GM18520 (cell line): ENCODE measurements around the gene MYO1D.
A peak's percentile ranks its signal among the peaks of the same experiment; 100 is the strongest.
"Not testable (repeated sequence)": the region's sequence is repeated elsewhere in the genome, so short reads cannot be mapped to it uniquely, and the experiment has no call there.

Experiments used
- ATAC-seq: cut with Tn5 transposase; IDR thresholded peaks from one replicate; pipeline ENCODE4 v1.9.1; 2021; ENCODE audit not compliant: unreplicated experiment

Gene MYO1D

DNA sequence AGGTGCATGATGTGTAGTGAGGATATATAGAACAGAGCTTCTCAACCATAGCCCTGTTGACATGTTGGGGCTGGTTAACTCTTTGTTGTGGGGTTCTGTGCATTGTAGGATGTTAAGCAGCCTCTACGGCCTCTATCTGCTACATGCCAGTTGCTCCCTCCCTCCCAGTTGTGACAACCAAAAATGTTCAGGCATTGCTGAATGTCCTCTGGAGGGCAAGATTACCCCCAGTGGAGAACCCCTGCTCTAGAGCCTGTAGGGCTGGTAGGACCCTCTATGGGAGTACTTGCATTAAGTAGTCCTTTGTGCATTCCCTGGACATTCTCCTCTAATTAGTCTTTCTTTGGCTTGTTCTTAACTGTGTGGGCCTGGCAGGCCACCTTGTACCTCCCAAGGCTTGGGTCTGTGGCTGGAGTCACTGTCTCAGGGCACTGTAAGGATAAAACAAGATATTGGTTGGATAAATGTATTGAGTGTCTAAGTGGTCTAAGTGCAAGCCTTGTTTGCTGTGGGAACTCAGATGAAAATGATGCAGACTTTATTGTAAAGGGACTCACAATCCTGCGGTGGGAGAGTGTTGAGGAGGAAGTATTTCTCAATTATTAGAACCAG, 19.8 kb upstream of the MYO1D start:
- ATAC-seq: no peak

DNA sequence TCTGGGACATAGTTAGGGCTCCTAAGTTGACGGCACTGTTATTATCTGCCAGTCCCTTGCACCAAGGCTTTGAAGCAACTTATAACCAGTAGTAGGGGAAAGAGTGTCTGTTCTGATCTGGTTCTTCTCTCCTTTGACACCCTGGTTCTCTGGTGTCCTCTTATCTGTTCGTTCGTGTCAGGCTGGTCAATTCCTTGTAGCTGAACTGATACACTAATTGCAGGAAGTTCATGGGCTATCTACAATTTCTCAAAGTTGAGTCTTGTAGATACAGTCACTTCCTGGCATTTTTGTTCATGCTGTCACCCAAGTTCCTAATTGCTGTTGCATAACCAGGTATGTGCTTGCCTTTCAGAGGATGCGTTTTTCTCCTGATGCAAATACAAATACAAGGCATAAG, 17.3 kb upstream of the MYO1D start:
- ATAC-seq: no peak

DNA sequence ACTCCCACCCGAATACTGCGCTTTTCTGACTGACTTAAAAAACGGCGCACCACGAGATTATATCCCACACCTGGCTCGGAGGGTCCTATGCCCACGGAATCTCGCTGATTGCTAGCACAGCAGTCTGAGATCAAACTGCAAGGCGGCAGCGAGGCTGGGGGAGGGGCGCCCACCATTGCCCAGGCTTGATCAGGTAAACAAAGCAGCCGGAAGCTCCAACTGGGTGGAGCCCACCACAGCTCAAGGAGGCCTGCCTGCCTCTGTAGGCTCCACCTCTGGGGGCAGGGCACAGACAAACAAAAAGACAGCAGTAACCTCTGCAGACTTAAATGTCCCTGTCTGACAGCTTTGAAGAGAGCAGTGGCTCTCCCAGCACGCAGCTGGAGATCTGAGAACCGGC, 10.5 kb upstream of the MYO1D start:
- ATAC-seq: not testable (repeated sequence)

DNA sequence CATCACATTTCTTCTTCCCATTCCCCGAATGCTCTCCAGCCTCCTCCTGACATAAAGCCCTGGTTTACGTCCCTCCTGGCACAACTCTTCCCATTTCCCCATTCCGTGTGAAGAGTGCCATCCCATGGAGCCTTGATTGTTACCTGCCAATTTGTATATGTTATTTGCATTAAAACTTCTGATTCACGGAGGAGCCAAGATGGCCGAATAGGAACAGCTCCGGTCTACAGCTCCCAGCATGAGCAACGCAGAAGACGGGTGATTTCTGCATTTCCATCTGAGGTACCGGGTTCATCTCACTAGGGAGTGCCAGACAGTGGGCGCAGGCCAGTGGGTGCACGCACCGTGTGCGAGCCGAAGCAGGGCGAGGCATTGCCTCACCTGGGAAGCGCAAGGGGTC, 10.0 kb upstream of the MYO1D start:
- ATAC-seq: not testable (repeated sequence)

- ATAC-seq: no peak
These were observed 5.8 kb upstream of the MYO1D start for GRCh38 chr17:32882734-32883133.

DNA sequence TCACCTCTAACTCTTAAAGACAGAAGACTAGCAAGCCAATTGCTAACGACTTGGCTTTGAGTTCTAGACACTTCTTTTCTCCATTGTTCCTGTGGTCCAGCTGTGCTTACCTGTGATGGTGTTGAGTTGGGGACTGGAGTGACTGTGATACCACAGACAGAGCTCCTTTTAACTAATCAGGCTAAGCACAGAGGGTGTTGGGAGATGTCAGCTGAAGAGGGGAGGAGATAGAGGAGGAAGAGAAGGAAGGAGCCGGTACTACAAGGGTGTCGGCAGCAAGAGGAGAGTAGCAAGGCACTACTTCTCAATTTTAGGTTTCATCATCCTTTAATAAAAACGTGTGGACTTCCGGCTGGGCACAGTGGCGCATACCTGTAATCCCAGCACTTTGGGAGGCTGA, 5.1 kb upstream of the MYO1D start:
- no peak for ATAC-seq

GRCh38 chr17:32880671-32881453, 3.9 kb upstream of the MYO1D start:
- ATAC-seq: no peak

DNA sequence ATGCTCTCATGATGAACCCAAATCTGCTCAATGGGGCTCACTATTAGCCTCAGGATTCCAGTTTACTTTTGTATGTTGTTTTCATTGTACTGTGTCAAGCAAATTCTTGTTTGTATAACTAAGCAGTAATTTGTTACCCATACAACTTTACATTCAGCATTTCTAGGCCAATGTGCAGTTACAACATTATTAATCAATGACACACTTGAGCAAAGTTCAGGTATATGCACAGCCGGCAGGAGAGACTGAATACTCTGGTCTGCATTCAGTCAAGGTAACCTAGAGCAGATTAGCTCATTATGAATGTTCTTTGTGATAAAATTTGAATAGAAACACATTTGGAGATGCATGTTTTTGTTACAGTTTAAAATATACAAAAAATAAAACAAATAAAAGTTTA, 2.2 kb upstream of the MYO1D start:
- no peak for ATAC-seq

- ATAC-seq: no peak
These were observed 1.3 kb upstream of the MYO1D start for GRCh38 chr17:32878211-32878610.

GRCh38 chr17:32877164-32877764, 340 bp upstream of the MYO1D start:
- peak; percentile 74 for ATAC-seq

GRCh38 chr17:32875923-32876416, 954 bp downstream of the MYO1D start:
- ATAC-seq: no peak

GRCh38 chr17:32875230-32875917, 1.6 kb downstream of the MYO1D start:
- ATAC-seq: no peak

DNA sequence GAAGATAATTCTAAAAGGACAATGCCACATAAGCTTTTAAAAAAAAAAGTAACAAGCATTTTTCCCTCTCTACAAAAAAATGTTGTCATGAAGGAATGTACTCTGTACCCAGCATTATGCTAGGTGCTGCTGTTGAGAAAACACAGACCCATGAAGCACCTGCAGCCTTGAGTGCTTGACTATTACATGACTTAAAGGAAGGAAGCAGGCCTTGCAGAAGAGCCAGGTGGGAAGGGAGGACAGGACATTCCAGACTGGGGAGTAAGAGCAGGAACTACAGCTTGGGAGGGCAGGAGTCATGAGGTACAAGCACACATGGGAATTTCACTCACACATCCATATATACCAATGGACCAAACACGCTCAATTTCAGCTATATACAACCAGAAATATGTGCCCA, 3.8 kb downstream of the MYO1D start:
- ATAC-seq: no peak

GRCh38 chr17:32871746-32872145, 5.2 kb downstream of the MYO1D start:
- ATAC-seq: no peak

- no peak for ATAC-seq
These were observed 6.0 kb downstream of the MYO1D start for GRCh38 chr17:32870969-32871368.

DNA sequence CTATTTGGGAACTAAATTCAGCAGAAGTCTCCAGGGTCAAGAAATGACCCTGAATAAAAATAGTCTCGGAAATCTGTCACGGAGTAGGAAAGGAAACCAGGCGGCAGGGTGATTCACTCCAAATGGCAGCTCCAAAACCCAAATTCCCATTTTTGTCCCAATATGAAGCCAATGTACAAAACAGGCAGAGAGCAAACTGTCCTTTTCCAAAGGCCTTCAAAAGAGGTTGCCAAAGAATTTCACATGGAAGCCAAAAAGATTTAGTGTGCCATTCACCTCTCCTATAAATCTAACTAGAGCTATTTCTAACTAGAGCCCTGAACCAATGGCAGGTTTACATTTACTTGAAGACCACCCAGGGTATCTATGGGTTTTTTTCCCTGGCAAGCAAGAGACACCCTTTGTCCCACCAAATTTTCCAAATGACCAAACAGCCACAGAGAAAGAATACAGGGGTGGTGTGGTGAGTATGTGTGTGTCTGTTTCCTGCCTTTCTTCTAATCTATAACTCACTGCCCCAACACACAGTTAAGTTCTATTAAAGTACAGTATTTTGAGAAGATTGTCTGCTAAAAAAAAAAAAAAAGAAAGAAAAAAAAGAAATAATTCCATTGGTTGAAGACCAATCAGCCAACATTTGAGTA, 6.8 kb downstream of the MYO1D start:
- ATAC-seq: no peak

DNA sequence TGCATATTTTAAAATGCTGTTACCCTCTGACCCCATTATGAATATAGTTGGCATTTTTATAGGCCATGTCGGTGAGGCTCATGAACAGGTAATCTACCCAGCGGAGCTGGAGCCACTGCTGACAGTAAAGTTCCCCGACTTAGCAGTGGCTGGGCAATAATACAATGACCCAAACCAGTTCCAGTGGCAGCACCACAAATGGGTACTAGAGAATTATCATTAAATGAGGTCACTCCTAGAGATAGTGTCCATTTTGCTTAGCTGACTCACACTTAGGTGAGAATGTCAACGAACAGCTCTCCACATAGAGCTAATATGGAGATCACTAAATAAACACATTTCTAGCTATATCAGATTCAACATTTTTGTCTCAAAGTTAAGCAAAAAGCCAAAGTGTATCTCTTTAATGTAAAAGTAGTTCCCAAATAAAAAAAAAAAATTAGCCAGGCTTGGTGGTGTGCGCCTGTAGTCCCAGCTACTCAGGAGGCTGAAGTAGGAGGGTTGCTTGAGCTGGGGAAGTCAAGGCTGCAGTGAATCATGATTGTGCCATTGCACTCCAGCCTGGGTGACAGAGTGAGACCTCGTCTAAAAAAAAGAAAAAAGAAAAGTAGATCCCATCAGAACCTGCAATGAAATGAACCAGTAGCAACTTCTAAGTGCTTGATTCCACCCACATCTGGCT, 7.4 kb downstream of the MYO1D start:
- no peak for ATAC-seq

- ATAC-seq: no peak
These were observed 11.8 kb downstream of the MYO1D start for GRCh38 chr17:32865141-32865540.

DNA sequence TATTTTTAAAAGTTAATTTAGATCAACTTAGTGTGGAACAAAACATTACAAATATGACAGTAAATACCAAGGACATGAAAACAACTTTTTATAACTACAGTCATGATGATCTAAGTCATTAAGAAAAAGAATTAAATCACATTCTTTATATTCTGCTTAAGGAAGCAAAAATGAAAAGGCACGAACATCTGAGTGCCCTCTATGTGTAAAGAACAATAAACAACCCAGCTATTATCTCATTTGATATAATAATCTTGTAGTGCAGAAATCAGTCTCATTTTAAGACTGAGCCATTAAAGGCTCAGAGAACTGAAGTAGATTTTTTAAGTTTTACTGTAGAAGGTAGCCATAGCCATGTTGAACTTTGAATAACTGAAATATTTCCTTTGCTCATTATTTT, 13.4 kb downstream of the MYO1D start:
- ATAC-seq: no peak

GRCh38 chr17:32862940-32863339, 14.0 kb downstream of the MYO1D start:
- no peak for ATAC-seq

- ATAC-seq: no peak
These were observed 14.9 kb downstream of the MYO1D start for GRCh38 chr17:32861981-32862380.
